Body of pancreas (tissue), 4 donors: Measurements from ENCODE around the gene MAP9. TPM values are rescaled to one million over a fixed set of nuclear protein-coding genes. Genes with fewer than 3 reads are reported as not detected.
"Not testable (repeated sequence)": the region's sequence is repeated elsewhere in the genome, so short reads cannot be mapped to it uniquely, and the experiment has no call there.

Experiments
- ATAC-seq: fragments of 150-250 bp; one replicate; pipeline ENCODE4 v1.9.1; 2016
- DNase-seq, 4 donors: peaks; one replicate each; pipeline ENCODE4 v3.0.0-alpha.2; 2019
- H3K27ac ChIP-seq, 4 donors: fragments of 200-600 bp; sonication (generic); 1 replicate in 3 of 4; 2 replicates in 1 of 4; pipeline versions ENCODE4 v1.5.1 to v1.6.1; 2016 to 2019; ENCODE audit warnings: mild to moderate bottlenecking in 1 of 4, mixed read lengths in 1 of 4, moderate library complexity in 1 of 4
- H3K27me3 ChIP-seq, 2 donors: fragments of 200-600 bp; sonication (generic); one replicate each; pipeline ENCODE4 v1.6.0; 2016; ENCODE audit warnings: mild to moderate bottlenecking in 1 of 2
- H3K36me3 ChIP-seq, 2 donors: fragments of 200-600 bp; sonication (generic); replicated peaks in 1 of 2; 2 replicates each; pipeline ENCODE4 v1.5.1; 2016; ENCODE audit warnings: low read depth in 2 of 2; ENCODE audit not compliant: insufficient read depth in 1 of 2
- H3K4me1 ChIP-seq: fragments of 200-600 bp; sonication (generic); one replicate; pipeline ENCODE4 v1.6.0; 2016
- H3K4me3 ChIP-seq, 2 donors: fragments of 200-600 bp; sonication (generic); 1 replicate in 1 of 2; 2 replicates in 1 of 2; pipeline ENCODE4 v1.5.1; 2016 to 2019
- H3K9me3 ChIP-seq, 3 donors: fragments of 200-600 bp; sonication (generic); 1 replicate in 2 of 3; 2 replicates in 1 of 3; pipeline ENCODE4 v1.5.1; 2016
- POLR2A ChIP-seq, 3 donors: fragments of 450-650 bp; IDR thresholded peaks; one replicate each; pipeline ENCODE4 v1.6.1; 2016; ENCODE audit warnings: antibody characterized with exemption in 3 of 3, mild to moderate bottlenecking in 2 of 3
- WGBS, 2 donors: methylation state at CpG; one replicate each; pipeline ENCODE4 v1.1.5; 2017; 5-methylcytosine and 5-hydroxymethylcytosine counted together
- intact Hi-C: fragments of 100-400 bp; cut with DNase I; formaldehyde crosslinking; loops from one replicate; pipeline ENCODE4 v1.15.1; 2023
- total RNA-seq, 2 donors: library from RNA; depleted of rRNA; stranded (reverse); fragments of >200 nt; gene quantifications; one replicate each; pipeline ENCODE4 v1.1.0, GENCODE V29; 2016
- TF ChIP-seq, protein P1 (sequence below), 7 experiments: fragments of 450-650 bp in 4 of 7; fragments of 200-600 bp in 3 of 7; sonication (generic) in 3 of 7; IDR thresholded peaks; one replicate each; pipeline ENCODE4 v1.5.1; 2016 to 2019; ENCODE audit warnings: antibody characterized with exemption in 7 of 7

MAP9 gene
- total RNA-seq, result 1 to 10 TPM; 5.2 to 7.9 TPM

DNA sequence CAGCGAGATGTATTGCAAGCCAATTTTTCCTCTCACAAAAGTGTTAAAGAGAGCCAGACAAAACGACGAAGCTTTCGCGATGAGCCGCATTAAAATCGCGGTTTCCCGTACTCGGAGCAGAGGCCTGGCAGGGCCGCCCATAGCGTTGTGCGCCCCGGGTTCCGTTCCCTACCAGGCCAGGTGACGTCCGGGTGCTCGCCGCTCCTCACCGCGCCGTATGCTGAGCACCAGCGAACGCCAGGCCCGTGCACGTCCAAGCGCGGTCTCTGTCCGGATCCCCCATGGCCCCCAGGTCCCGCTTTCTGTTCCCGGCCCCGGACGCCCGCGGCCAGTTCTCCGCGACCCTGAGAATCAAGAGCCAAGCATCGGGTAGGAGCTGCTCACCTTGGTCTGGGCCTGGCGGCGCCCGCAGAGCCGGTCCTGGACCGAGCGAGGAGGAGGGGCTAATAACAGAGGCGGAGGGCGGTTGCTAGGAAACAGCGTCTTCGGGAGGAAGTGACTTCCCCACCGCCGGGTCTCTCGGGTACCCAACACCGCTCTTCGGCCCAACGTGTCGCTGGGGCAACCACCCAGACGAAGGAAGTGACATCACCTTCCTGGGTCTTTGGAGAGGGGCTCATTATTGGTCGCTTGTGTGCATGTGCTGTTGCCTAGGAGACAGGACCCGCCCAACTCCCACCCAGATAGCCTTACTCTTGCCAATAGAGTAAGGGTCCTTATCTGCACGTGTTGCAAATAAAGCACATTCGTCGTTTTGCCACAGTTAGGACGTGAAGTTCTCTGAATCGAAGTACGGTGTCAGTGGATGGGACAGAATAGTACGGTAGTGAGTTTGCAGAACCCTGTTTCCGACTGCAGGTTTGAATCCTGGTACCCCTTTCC is at the start of gene MAP9:
Gene MAP9, minus strand, starts transcription at position 579 of the 882 bp plus-strand sequence. CDS start 1,115 bp downstream, outside the sequence.
- peak within 1 kb of the TSS in 3 of 4 donors; percentile 55 to 77 (median 69) for H3K27ac ChIP-seq
- no peaks in the 10 kb centered on the region for H3K27me3 ChIP-seq
- DNase-seq (peak; percentile 92 to 98 (median 95)), ATAC-seq (peak; percentile 97)
- intact Hi-C loops, result no loop called here
- peaks cover 11% of the 10 kb centered on the region for H3K4me1 ChIP-seq
- peaks cover 3 to 8% of the 10 kb centered on the region in 2 donors for H3K36me3 ChIP-seq
- H3K4me3 ChIP-seq, result peak within 1 kb of the TSS; percentile 38 to 72
- WGBS, 2 donors, result 4 to 8% methylated on average over 37 to 55 of the region's 66 CpGs
- TF ChIP-seq POLR2A (IDR thresholded peaks at IDR 0.05), result peak in 2 of 3 donors; percentile 57 to 59
- TF ChIP-seq, protein P1, sequence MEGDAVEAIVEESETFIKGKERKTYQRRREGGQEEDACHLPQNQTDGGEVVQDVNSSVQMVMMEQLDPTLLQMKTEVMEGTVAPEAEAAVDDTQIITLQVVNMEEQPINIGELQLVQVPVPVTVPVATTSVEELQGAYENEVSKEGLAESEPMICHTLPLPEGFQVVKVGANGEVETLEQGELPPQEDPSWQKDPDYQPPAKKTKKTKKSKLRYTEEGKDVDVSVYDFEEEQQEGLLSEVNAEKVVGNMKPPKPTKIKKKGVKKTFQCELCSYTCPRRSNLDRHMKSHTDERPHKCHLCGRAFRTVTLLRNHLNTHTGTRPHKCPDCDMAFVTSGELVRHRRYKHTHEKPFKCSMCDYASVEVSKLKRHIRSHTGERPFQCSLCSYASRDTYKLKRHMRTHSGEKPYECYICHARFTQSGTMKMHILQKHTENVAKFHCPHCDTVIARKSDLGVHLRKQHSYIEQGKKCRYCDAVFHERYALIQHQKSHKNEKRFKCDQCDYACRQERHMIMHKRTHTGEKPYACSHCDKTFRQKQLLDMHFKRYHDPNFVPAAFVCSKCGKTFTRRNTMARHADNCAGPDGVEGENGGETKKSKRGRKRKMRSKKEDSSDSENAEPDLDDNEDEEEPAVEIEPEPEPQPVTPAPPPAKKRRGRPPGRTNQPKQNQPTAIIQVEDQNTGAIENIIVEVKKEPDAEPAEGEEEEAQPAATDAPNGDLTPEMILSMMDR (IDR thresholded peaks at IDR 0.05), result no peak
- H3K9me3 ChIP-seq, result no peaks in the 10 kb centered on the region

DNA sequence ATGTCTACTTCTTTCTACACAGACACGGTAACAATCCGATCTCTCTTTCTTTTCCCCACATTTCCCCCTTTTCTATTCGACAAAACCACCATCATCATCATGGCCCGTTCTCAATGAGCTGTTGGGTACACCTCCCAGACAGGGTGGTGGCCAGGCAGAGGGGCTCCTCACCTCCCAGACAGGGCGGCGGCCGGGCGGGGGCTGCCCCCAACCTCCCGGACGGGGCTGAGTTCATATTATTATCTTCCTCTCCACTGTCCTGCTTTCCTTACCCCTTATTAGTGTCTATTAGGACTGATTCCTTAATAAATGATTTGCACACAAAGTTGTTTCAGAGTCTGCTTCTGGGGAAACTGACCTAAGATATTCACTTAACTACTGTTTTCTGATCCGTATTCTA is 48.0 kb upstream of the MAP9 start:
- H3K9me3 ChIP-seq, H3K4me3 ChIP-seq, intact Hi-C loops, DNase-seq, H3K27ac ChIP-seq, H3K36me3 ChIP-seq, H3K4me1 ChIP-seq, ATAC-seq, H3K27me3 ChIP-seq: not testable (repeated sequence)
- 72 to 83% methylated on average over 10 to 11 of the region's 11 CpGs for WGBS, 2 donors

DNA sequence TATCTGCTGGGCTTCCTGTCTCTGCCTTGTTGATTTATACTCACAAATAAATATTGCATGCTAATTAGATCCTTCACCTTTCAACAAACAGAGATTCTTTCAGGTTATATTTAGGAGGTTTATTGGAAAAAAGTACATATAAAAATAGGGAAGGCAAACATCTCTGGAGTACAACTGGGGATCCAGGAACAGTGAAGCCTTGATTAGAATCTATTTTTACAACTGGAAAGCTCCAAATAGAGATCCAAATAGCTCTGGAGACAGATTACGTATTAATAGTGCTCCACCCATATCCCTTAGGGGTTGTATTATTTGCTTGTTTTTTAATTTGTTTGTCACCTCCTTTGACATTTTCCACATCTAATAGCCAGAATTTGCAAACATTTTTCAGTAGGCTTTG is 46.9 kb upstream of the MAP9 start:
- H3K9me3 ChIP-seq, result no peaks in the 10 kb centered on the region
- no peaks in the 10 kb centered on the region for H3K4me1 ChIP-seq
- TF ChIP-seq, protein P1 (IDR thresholded peaks at IDR 0.05), result no peak
- TF ChIP-seq POLR2A (IDR thresholded peaks at IDR 0.05), result no peak
- intact Hi-C loops, result no loop called here
- no peak overlapping the region for H3K4me3 ChIP-seq
- ATAC-seq (no peak), DNase-seq (no peak)
- 58 to 65% methylated on average over 1 of the region's 1 CpG for WGBS, 2 donors
- no peak overlapping the region for H3K27ac ChIP-seq
- no peaks in the 10 kb centered on the region for H3K36me3 ChIP-seq
- no peaks in the 10 kb centered on the region for H3K27me3 ChIP-seq

DNA sequence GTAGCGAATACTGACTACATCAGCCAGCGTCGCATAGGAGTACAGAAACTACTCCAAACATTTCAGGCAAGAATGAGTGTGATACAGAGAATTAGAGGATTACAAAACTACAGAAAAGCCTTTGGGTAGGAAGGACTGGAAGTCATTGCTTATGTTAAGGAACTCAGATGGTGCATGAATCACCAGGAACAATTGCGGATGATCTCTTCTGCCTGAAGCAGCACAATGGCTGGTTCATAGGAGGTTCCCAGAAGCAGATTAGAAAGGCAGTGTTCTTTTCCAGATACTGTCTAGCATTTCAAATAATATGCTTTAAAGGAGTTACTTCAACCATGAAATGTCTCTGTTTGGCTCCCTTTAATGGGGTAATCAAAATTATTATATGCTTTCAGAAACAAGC is 42.5 kb upstream of the MAP9 start:
- DNase-seq (no peak), ATAC-seq (no peak)
- H3K4me1 ChIP-seq, result peaks cover 9% of the 10 kb centered on the region
- no peaks in the 10 kb centered on the region for H3K9me3 ChIP-seq
- no peaks in the 10 kb centered on the region for H3K36me3 ChIP-seq
- H3K27ac ChIP-seq, result no peak overlapping the region
- TF ChIP-seq POLR2A (IDR thresholded peaks at IDR 0.05), result no peak
- TF ChIP-seq, protein P1 (IDR thresholded peaks at IDR 0.05), result no peak
- 91 to 94% methylated on average over 4 of the region's 4 CpGs for WGBS, 2 donors
- no peaks in the 10 kb centered on the region for H3K27me3 ChIP-seq
- H3K4me3 ChIP-seq, result no peak overlapping the region
- intact Hi-C loops, result no loop called here

DNA sequence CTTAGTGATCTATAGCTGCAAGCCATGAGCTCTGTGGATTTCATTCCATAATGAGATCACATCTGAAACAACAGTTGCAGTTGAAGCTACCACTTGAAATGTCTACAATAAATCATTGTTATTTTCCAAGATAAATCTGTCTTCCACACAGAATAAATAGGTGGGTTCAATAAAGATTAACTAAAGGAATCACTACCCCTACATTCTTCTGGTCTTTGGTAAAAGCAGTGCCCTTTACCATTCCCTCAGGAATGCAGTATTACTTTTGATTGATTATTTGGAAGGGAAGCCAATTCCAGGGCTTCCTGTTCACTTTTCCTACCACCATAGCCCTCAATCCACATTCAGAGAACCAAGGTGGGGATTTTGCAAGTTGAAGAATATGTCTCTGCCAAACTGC is 38.9 kb upstream of the MAP9 start:
- Histone ChIP-seq H3K27ac (peak overlapping the region in 3 of 4 donors; percentile 39 to 62 (median 57)), H3K36me3 (no peaks in the 10 kb centered on the region), H3K9me3 (no peaks in the 10 kb centered on the region), H3K4me1 (peaks cover 9% of the 10 kb centered on the region), H3K4me3 (no peak overlapping the region), H3K27me3 (no peaks in the 10 kb centered on the region)
- TF ChIP-seq, protein P1 (IDR thresholded peaks at IDR 0.05), result no peak
- TF ChIP-seq POLR2A (IDR thresholded peaks at IDR 0.05), result no peak
- intact Hi-C loops, result no loop called here
- peak; percentile 92 for ATAC-seq
- no peak for DNase-seq
